Transverse colon (tissue), 4 donors: ENCODE measurements around the gene ARHGAP18. TPM values are rescaled to one million over a fixed set of nuclear protein-coding genes. Genes with fewer than 3 reads are reported as not detected.
A peak's percentile ranks its signal among the peaks of the same experiment; 100 is the strongest.

ENCODE experiments used
- DNase-seq: peaks from one replicate; pipeline ENCODE4 v3.0.0-alpha.2; 2019
- H3K27ac ChIP-seq, 4 donors: fragments of 200-600 bp; sonication (generic); 2 replicates each; pipeline ENCODE4 v1.5.1; 2016 to 2018; ENCODE audit warnings: inconsistent platforms in 4 of 4
- H3K27me3 ChIP-seq: fragments of 200-600 bp; sonication (generic); 2 replicates; pipeline ENCODE4 v1.5.1; 2017; ENCODE audit warnings: inconsistent platforms
- H3K36me3 ChIP-seq, 4 donors: fragments of 200-600 bp; sonication (generic); 2 replicates each; pipeline ENCODE4 v1.5.1; 2017 to 2019; ENCODE audit warnings: inconsistent platforms in 4 of 4
- H3K4me1 ChIP-seq, 4 donors: fragments of 200-600 bp; sonication (generic); 2 replicates each; pipeline ENCODE4 v1.5.1; 2017 to 2020; ENCODE audit warnings: inconsistent platforms in 4 of 4
- H3K4me3 ChIP-seq, 4 donors: fragments of 200-600 bp; sonication (generic); 1 replicate in 1 of 4; 2 replicates in 3 of 4; pipeline versions ENCODE4 v1.5.1 to v1.6.1; 2017 to 2019; ENCODE audit warnings: inconsistent platforms in 4 of 4
- H3K9me3 ChIP-seq, 2 donors: fragments of 200-600 bp; sonication (generic); 2 replicates each; pipeline ENCODE4 v1.5.1; 2017 to 2019; ENCODE audit warnings: inconsistent platforms in 2 of 2
- CTCF ChIP-seq, 5 experiments: fragments of 200-600 bp in 3 of 5; fragments of 450-650 bp in 2 of 5; sonication (generic) in 3 of 5; IDR thresholded peaks; 1 replicate in 2 of 5; 2 replicates in 3 of 5; pipeline ENCODE4 v1.5.1; 2016 to 2017; ENCODE audit warnings: antibody characterized with exemption in 5 of 5, inconsistent platforms in 3 of 5, mild to moderate bottlenecking in 2 of 5, moderate library complexity in 1 of 5
- EP300 ChIP-seq: sonication (generic); formaldehyde crosslinking; IDR thresholded peaks from one replicate; pipeline ENCODE4 v1.6.1; 2017; ENCODE audit warnings: antibody characterized with exemption, low read depth
- POLR2A ChIP-seq: fragments of 450-650 bp; IDR thresholded peaks from one replicate; pipeline ENCODE4 v1.6.1; 2016; ENCODE audit warnings: antibody characterized with exemption, mild to moderate bottlenecking, moderate library complexity
- POLR2AphosphoS5 ChIP-seq, 3 donors: sonication (generic); formaldehyde crosslinking; IDR thresholded peaks; one replicate each; pipeline ENCODE4 v1.6.1; 2016; ENCODE audit warnings: antibody characterized with exemption in 3 of 3
- WGBS, 2 donors: methylation state at CpG; one replicate each; pipeline ENCODE4 v1.1.5; 2018; ENCODE audit warnings: low coverage in 1 of 2; 5-methylcytosine and 5-hydroxymethylcytosine counted together
- in situ Hi-C, 4 donors: fragments of 200-750 bp; cut with MboI; loops; one replicate each; pipeline versions ENCODE4 v1.15.0 to v1.15.1; 2017; ENCODE audit warnings: low sequenced_read_pairs in 3 of 4, low pct_ligation_motif_present in 1 of 4, low pct_unique_long_range_greater_than_20kb in 1 of 4
- intact Hi-C: fragments of 100-400 bp; cut with DNase I; formaldehyde crosslinking; loops from one replicate; pipeline ENCODE4 v1.15.1; 2023; ENCODE audit warnings: low total_unique reads
- total RNA-seq, 4 donors: library from RNA; depleted of rRNA; stranded (reverse); fragments of >200 nt; gene quantifications; one replicate each; pipeline ENCODE4 v1.1.0, GENCODE V29; 2016

The ARHGAP18 gene
- total RNA-seq, 4 donors from 2014 or later: 5.2 to 21.8 (median 13.0) TPM

GRCh38 chr6:129686941-129687627 is 22.9 kb downstream of the ARHGAP18 start:
- Histone ChIP-seq H3K4me1 (peaks cover 9 to 33% (median 13%) of the 10 kb centered on the region in 4 donors), H3K27ac (peak overlapping the region; percentile 45 to 79 (median 77)), H3K4me3 (no peak overlapping the region), H3K9me3 (no peaks in the 10 kb centered on the region), H3K27me3 (no peaks in the 10 kb centered on the region), H3K36me3 (no peaks in the 10 kb centered on the region)
- WGBS, 2 donors: 49% methylated on average over 7 of the region's 7 CpGs; no CpG with 5 or more reads in 1 of the 2 donors
- TF ChIP-seq CTCF (IDR thresholded peaks at IDR 0.05) (no peak), POLR2A (no peak), EP300 (no peak), POLR2AphosphoS5 (IDR thresholded peaks at IDR 0.05) (no peak)
- intact Hi-C loops (no loop called here), in situ Hi-C loops (no loop called here)
- peak; percentile 38 for DNase-seq

GRCh38 chr6:129685662-129686031 is 24.3 kb downstream of the ARHGAP18 start:
- no peaks in the 10 kb centered on the region for H3K27me3 ChIP-seq
- no peaks in the 10 kb centered on the region for H3K36me3 ChIP-seq
- H3K4me1 ChIP-seq: peaks cover 9 to 34% (median 13%) of the 10 kb centered on the region in 4 donors
- no peaks in the 10 kb centered on the region for H3K9me3 ChIP-seq
- no peak overlapping the region for H3K4me3 ChIP-seq
- no peak for DNase-seq
- no peak for TF ChIP-seq EP300
- WGBS, 2 donors: 82 to 84% methylated on average over 5 of the region's 5 CpGs
- H3K27ac ChIP-seq: peak overlapping the region; percentile 45 to 79 (median 77)
- in situ Hi-C loops (no loop called here), intact Hi-C loops (no loop called here)

GRCh38 chr6:129684903-129685661 is 24.9 kb downstream of the ARHGAP18 start:
- in situ Hi-C loops (no loop called here), intact Hi-C loops (no loop called here)
- Histone ChIP-seq H3K9me3 (no peaks in the 10 kb centered on the region), H3K27ac (peak overlapping the region; percentile 75 to 79 (median 79)), H3K36me3 (no peaks in the 10 kb centered on the region), H3K4me1 (peaks cover 9 to 34% (median 13%) of the 10 kb centered on the region in 4 donors), H3K27me3 (no peaks in the 10 kb centered on the region), H3K4me3 (no peak overlapping the region)
- WGBS, 2 donors: 85 to 95% methylated on average over 5 to 8 of the region's 8 CpGs
- TF ChIP-seq POLR2AphosphoS5 (IDR thresholded peaks at IDR 0.05) (no peak), EP300 (no peak), POLR2A (no peak)
- no peak for DNase-seq

- 81% methylated on average over 6 of the region's 6 CpGs for WGBS, 2 donors
- H3K4me3 ChIP-seq: no peak overlapping the region
- H3K4me1 ChIP-seq: peaks cover 9 to 34% (median 13%) of the 10 kb centered on the region in 4 donors
- in situ Hi-C loops (no loop called here), intact Hi-C loops (no loop called here)
- peak overlapping the region; percentile 75 to 79 (median 79) for H3K27ac ChIP-seq
- no peaks in the 10 kb centered on the region for H3K27me3 ChIP-seq
- DNase-seq: no peak
- TF ChIP-seq CTCF (IDR thresholded peaks at IDR 0.05): no peak
- TF ChIP-seq EP300: no peak
- no peak for TF ChIP-seq POLR2AphosphoS5 (IDR thresholded peaks at IDR 0.05)
- no peak for TF ChIP-seq POLR2A
- no peaks in the 10 kb centered on the region for H3K36me3 ChIP-seq
- H3K9me3 ChIP-seq: no peaks in the 10 kb centered on the region
Observed at GRCh38 chr6:129684323-129684884, 25.6 kb downstream of the ARHGAP18 start.

- Histone ChIP-seq H3K4me3 (no peak overlapping the region), H3K27me3 (no peaks in the 10 kb centered on the region), H3K27ac (peak overlapping the region; percentile 75 to 79 (median 79)), H3K4me1 (peaks cover 9 to 34% (median 13%) of the 10 kb centered on the region in 4 donors), H3K36me3 (no peaks in the 10 kb centered on the region), H3K9me3 (no peaks in the 10 kb centered on the region)
- DNase-seq: peak; percentile 81
- TF ChIP-seq POLR2A: peak; percentile 37
- peak; percentile 50 to 82 (median 61) for TF ChIP-seq POLR2AphosphoS5 (IDR thresholded peaks at IDR 0.05)
- no peak for TF ChIP-seq CTCF (IDR thresholded peaks at IDR 0.05)
- TF ChIP-seq EP300: no peak
- in situ Hi-C loops (no loop called here), intact Hi-C loops (no loop called here)
- 29 to 32% methylated on average over 9 of the region's 9 CpGs for WGBS, 2 donors
Observed at GRCh38 chr6:129683601-129684322, 26.2 kb downstream of the ARHGAP18 start.
